T-helper 1 cell (primary cell): ENCODE results near the gene CIAO2B.

Experiments
- DNase-seq, 5 donors: peaks; one replicate each; pipeline ENCODE4 v3.0.0-alpha.2; 2012 to 2020

Gene CIAO2B

DNA sequence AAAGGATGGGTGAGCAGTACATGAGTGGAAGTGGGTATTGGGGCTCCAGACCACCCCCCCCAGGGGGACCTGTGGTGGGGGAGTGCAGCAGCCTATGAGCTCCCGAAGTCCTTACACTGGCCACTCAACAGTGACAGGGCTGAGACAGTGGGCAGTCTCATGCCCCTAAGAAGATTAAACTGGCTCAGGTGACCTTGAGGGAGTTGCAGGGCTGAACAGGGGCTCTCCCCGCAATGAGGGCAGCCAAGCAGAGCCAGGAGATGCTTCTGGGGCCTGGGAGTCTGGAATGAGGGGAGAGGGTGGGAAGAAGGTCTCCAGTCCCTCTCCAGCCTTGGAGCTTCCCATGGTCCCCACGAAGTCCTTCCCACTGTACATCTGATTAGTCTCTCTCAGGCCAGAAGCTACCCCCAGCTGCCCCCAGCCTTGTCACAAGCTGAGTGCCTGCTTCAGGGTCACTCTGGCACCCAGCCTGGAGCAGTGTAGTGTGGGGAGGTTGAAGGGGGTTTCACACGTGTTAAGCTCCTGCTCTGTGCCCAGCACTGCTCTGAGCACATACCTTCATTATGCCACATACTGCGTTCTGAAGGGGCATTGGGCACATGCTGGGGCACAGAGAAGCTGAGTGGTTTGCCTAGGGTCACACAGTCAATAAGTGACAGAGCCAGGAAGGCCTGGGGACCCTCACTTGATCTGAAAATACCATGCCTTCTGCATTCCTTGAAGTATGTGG lies 14.5 kb downstream of the CIAO2B start:
- no peak for DNase-seq

DNA sequence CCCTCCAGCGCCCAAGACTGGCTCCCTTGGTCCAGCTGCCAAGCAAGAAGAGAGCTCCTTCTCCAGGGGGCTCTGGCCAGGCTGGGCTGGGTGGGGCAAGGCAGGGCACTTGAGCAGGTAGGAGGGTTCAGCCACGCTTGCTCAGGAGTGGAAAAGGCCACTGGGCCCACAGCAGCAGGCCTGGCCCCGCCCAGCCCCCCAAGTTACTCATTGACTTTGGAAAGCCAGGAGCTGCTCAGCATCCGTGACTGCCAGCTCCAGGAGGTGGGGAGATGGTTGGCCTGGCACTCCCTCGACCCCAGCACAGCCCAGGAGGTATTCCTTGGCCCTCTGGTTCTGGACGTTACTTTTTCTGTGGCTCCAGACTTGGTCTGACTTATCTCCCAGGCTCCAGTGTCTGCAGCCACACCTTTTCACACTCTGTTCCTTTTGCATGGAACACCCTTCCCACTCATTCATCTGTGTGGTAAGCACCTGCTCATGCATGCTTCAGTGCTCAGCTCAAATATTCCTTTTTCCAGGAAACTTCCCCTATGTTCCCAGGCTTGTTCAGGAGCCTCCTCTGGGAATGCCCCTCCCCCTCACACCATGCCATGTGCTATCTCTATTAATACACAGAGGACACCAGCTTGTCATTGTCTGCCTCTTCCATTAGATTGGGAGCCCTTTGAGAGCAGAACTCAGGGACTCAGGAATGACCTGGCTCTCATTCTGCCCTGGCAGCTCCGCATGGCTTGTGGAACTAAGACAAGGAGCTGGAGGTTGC lies 15.2 kb downstream of the CIAO2B start, which contains the start of gene CDH16:
TSS of gene CDH16 (minus strand) at position 83 of the 766 bp plus-strand sequence. CDS start 820 bp downstream, outside the sequence.
- DNase-seq, result no peak

DNA sequence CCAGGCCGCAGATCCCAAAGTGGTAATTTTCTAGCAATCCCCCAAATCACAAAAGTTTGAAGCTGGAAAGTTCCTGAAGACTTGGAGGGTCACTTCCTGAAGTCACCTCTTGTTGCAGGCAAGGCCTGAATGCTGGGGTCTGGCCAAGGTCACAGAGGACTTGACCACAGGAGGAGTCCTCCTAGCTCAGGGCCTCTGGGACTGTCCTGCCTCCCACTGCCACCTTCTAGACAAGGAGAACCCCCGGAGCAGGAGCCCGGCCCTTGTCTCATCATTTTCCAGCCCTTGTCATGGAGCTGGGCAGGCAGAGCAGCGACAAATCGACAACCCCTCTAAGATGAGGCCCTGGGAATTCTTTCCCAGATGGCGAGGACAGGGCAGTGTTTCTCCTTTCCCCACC lies 15.8 kb downstream of the CIAO2B start:
- no peak for DNase-seq

DNA sequence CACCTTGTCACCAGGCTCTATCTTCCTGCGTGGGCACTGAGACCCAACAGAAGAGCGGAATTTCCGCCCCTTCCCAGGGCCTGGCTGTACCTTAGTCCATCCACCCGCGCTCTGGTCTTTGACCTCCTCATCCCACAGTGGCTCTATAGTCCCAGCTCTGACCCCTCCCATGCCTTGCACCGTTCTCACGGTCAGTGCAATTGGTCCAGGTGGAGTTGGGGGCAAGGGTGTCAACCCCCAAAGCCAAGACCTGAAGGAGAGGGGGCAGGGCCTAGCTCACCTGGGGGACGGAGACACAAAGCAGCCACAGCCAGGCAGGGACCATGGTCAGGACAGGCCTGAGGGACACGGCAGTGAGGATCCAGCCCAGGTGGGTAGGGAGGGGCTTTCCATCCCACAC lies 16.5 kb downstream of the CIAO2B start:
- DNase-seq, result no peak

DNA sequence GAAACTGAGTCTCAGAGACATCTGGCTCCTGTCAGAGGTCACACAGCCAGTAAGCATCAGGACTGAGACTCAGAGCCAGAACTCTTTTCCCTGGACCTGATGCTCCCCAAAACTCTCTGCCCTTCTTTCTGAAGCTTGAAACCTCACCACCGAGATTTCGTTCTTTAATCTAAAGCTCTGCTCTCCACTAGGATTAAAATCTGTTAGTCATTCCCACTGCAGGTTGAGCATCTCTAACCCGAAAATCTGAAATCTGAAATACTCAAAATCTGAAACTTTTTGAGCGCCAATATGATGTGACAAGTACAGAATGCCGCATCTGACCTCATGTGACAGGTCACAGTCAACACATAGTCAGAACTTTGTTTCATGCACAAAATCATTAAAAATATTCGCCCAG lies 17.7 kb downstream of the CIAO2B start:
- DNase-seq, result no peak

DNA sequence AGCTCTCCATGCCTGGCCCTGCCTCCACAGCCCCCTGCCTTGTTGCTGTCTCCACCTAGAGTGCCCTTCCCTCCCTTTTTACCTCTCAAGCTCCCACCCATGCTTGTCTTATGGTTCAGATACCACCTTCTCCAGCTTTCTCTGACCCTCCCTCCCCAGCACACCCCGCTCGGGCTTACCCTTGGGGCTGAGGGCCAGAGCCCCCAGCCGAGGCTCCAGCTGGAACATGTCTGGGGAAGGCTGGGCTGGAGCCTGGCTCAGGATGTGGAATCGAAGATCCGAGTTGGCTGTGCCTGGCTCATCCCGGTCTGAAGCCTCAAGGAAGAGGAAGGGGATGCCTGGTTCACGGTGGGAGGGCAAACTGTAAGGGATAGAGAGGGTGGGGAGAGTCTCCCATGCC lies 19.2 kb downstream of the CIAO2B start:
- no peak for DNase-seq

DNA sequence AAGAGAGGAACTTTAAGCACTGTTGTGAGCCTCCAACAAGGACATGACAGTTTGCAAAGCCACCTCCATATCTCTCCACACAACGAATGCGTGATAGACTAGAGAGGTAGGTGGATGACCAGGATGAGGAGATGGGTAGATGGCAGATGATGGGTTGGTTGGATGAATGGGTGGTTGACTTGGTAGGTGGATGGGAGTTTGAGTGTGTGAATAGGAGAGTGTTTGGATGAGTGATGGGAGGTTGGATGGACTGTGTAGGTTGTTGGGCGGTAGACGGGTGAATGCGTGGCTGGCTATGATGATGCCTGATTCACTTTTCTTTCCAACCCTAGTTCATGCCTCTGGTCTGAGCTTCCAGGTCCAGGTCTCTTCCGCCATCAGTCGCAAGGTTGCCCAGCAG lies 19.7 kb downstream of the CIAO2B start:
- DNase-seq, result no peak

DNA sequence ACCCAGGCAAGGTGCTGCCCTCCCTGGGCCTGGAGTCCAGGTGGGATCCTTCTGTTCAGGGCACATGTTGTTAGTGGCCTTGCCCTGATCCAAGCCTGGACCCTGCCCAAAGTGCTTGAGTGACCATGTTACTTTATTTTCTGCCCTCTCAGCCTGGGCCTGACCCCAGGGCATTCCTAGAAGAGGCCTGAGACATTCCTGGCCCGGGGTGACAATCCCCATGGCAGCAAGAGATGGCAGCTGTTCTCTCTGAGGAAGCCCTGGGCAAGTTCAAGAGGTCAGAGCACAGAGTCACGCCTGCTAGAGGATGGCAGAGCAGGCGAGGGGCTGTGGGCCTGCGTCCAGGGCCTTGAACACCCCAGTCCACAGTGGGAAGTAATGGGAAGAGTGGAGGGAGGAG lies 20.5 kb downstream of the CIAO2B start:
- DNase-seq, result no peak

DNA sequence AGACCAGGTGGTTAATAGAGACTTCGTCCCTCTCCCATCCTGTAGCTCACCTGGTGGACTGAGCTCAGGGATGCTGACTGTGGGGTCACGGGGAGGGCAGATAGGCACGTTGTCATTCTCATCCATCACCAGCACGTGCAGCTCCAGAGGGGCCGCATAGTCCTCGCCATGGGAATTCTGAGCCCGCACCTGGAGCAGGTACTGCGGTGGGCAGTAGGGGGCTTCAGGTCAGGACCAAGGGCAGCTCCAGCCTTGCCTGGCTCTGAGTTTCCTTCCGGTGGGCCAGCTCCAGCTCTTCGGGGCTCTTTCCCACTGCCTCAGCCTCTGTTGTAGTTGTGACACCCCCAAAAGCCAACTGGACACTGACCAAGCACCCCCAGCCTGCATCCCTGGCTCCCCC lies 21.1 kb downstream of the CIAO2B start:
- no peak for DNase-seq

DNA sequence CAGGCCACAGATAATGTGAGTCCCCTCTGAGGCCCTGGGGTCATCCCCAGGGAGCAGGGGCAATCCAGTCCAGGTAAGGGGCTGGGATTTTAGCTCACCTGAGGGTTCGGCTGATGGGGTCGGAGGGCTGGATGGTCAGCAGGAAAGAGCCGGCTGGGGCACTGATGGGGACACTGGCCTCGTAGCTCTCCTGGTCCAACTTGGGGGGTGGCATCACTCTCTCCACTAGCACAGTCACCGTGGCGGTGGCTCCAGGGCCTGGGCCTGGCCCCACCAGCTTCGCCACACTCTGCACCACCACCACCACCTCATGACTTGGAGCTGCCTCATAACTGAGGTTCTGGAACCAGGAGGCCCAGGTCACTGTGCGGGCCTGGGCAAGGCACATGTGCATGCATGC lies 22.4 kb downstream of the CIAO2B start:
- DNase-seq, result no peak

DNA sequence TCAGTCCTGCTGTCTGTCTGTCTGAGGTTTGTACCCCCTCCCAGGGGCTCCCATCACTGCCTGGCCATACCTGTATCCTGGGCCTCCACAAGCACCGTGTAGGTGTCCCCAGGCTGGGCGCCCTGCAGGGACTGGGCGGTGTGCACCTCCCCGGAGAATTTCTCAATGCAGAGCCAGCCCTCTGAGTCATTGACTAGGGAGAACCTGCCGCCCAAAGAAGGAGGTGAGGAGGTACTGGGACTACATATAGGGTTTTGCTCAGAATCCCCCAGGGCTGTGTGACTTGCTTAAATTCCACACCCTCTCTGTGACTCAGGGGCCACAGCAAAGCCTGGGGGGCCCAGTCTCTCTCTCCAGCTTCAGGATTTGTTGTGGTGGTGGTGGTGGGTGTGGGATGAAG lies 23.1 kb downstream of the CIAO2B start:
- DNase-seq, result no peak

DNA sequence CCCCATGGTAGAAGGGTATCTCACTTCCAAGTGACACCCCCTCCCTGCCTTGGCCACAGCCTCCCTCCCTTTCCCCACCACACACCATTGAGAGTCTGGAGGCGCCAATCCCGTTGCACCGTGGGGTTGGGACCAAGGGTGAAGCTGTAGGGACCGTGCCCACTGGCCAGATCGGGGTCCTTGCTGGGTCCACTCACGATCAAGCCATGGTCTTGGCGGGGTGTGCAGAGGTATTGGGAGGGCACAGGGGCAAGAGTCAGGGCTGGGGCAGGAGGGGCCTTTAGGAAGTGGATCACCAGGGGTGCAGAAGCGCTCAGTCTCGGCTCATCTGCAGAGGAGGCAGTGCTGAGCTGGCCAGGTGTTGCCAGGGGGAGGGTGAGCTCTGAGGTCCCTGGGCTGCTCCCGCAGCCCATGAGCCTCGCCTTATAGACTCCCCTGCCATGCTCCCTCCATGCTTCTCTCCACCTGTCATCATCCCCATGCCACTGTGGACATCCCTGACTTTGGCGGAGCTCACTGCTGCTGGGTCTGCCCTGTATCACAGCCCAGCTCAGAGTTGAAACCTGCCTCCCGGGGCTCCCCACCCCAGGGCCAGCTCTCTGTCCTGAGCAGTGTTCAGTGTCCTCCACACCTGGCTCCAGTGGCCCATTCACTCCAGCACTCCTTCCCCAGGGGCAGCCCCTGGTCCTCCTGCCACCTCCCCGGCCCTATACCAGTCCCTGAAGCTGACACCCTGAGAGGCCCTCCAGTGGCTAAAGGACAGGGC lies 23.8 kb downstream of the CIAO2B start:
- DNase-seq, result no peak

DNA sequence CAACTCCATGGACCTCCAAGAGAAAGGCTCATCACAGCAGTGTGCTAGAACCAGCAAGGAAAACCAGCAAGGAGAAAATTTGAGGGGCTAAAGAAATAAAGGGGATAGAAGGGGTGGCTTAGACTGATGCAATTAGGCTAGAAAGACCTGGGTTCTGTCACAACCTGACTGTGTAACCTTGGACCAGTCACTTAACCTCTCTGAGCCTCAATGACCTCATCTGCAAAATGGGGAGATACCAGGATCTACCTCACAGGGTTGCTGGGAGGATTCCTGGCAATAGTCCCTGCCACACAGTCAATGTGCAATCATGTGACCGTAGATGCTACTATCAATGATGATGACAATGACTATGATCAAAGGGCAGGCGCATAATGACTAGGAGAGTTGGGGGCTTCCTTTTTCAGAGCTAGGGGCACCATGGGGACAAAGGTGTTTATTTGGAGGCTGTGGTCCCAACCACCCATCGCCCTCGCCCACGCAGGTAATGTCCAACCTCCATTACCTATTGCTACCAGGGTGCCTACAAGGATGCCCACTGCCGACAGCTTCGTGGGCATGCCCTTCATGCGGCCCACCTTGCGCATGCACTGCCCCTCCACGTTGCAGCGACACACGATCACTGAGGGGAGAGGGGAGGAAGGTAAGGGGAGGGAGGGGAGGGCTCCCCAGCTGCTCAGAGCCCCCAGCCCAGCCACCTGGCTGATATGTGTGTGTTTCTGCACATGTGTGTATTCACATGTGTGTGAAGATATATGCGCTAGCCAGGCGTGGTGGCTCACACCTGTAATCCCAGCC lies 25.2 kb downstream of the CIAO2B start:
- DNase-seq, result no peak

DNA sequence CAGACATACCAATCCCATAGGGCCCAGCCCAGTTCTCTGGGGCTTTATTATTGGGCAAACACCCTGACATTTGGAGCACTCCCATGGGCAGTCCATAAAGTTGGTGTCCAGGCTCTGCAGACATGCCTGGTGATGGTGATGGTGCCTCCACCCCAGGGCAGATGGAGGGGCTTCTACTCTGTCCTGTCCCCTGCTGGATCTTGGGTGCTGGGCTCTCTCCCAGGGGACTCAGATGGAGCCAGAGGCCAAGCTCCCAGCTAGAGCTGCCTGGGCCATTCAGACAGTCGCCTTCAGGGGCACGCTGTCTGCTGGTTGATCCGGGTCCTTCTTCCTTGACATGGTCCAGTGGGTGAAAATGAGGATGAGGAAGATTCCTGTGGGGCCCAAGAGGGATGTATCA lies 26.1 kb downstream of the CIAO2B start:
- DNase-seq, result no peak

DNA sequence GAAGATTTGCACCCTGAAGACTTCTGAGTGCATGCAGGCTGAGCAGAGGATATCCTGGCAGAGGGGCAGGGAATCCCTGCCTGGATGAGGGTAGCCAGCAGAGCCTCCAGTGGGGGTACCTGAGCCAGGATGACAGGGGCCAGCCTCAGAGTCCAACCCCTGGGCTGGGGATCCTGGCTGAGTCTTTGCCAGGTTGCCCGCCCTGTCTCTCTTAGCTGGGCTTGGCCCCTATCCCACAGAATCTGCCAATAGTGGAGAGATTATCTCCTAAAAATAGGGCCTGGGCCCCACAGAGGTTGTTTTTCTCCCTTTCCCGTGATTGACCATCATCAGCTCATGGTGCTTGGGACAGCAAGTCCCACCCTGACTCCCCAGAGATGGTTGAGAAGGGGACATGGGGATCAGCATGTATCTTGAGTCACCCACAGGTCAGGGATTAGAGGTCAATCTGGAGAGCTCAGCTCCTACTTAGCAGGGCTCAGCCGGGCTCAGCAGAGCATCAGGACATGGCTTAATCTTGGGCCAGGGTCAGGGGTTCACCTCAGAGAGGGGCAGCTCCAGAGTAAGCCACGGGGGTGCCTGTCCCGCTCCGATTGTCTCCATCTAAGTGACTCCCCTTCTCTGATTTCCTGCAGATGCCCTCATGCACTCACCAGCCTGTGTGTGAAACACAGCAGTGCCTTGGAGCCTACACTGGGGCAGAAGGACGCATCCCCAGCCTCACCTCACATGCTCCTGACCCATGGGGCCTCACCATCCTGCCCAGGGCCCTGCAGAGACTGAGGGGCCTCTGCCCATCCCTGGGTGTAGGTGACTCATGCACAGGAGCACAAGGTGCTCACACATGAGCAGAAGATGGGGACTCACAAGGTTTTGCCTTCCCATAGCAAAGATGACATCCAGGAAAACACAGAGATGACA lies 27.0 kb downstream of the CIAO2B start:
- no peak for DNase-seq

DNA sequence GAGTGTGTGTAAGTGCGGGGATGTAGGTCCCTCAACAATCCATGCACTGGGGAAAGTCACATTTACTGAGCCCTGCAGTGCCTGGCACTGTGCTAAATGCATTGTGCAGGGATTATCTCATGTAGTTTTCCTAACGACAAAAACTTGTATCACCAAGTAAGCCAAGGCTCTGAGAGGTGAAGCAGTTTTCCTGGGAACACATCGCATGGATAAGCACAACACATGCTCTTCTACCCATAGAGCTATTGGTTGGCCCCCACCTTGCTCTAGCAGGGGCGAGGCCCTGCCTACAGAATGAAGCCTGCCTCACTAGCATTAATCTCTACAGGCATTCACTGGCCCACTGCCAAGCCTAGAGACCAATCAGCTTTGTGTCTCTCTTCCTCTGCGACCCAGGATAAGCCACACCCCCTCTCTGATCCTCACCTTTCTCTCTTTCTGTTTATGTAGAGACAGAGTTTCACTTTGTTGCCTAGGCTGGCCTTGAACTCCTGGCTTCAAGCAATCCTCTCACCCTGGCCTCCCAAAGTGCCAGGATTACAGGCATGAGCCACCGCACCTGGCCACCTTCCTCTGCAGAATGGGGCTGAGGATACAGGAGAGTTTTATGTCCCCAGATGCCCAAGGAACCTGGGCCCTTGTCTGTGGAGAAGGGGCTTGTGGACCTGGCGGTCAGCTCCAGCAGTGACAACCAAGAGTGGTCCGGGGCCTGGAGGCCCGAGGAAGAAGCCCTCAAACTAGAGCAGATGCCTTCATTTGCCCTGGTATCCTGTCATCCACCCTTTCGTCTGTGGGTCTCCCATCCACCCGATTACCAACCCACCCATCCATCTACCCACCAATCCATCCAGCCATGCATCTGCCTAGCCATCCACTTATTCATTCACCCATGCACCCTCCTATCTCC lies 28.3 kb downstream of the CIAO2B start:
- peak in 2 of 5 donors; percentile 43 to 48 for DNase-seq

DNA sequence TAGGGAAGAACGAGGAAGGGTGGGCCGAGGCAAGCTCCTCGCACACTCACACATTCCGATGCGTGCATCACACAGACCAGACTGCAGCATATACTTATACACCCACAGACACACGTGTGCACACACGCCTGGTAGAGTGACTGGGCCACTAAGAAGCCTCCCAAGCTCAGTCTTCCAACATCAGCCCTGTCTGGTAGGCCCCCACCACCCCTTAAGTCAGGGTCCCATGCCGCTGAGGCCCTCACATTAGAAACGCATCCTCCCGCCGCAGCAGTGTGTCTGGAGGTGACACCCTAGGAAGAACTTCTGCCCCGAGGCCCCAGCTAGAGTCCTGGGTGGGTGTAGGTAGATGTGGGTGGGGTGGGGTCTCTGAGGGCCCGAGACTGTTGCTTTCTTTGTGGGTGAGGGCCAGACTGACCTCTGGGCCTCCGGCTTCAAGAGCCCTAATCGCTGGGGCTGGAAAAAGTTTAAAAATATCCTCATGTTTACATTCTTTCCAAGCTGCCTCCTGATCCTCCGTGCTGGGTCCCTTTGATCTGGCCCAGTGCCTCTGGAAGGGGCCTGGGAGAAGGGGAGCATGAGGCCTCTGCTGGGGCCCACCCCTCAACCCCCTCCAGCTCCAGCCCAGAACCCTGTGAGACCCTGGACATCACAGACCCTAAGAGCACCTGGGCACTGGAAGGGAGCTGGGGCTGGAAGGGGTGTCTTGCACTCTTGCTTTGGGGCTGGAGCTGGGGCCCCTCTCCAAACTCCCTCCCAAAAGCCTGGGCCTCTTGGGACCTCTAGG lies 29.2 kb downstream of the CIAO2B start:
- no peak for DNase-seq

DNA sequence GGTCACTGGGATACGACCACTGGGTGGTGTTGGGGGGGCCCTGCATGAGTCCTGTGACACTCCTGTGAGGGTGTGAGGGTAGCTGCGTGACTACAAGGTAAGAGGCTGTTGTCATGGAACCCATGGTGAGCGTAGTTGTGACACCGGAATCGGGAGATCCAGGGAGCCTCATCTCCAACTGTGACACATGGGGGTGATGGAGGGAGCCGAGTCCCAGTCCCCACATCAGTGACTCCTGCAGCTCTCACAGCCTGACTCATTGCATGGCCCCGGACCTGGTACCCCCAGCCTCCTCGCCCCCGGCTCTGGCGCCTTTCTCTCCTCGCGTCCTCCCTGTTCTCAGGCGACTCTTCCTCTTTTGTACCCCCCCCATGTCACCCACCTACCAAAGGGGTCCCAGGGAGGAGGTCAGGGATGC lies 29.8 kb downstream of the CIAO2B start:
- DNase-seq, result no peak
